22Rv1 (cell line): ENCODE data around the gene ADM5.

ENCODE experiments used
- ZFX ChIP-seq: fragments of 450-650 bp; IDR thresholded peaks from 2 replicates; pipeline ENCODE4 v1.6.1; 2017; ENCODE audit warnings: antibody characterized with exemption, borderline replicate concordance
- TF ChIP-seq, protein P1 (sequence below): fragments of 450-650 bp; IDR thresholded peaks from 2 replicates; pipeline ENCODE4 v1.5.1; 2017; ENCODE audit warnings: mild to moderate bottlenecking

GRCh38 chr19:49696865-49697264 is 7.5 kb downstream of the ADM5 start:
- TF ChIP-seq, protein P1, sequence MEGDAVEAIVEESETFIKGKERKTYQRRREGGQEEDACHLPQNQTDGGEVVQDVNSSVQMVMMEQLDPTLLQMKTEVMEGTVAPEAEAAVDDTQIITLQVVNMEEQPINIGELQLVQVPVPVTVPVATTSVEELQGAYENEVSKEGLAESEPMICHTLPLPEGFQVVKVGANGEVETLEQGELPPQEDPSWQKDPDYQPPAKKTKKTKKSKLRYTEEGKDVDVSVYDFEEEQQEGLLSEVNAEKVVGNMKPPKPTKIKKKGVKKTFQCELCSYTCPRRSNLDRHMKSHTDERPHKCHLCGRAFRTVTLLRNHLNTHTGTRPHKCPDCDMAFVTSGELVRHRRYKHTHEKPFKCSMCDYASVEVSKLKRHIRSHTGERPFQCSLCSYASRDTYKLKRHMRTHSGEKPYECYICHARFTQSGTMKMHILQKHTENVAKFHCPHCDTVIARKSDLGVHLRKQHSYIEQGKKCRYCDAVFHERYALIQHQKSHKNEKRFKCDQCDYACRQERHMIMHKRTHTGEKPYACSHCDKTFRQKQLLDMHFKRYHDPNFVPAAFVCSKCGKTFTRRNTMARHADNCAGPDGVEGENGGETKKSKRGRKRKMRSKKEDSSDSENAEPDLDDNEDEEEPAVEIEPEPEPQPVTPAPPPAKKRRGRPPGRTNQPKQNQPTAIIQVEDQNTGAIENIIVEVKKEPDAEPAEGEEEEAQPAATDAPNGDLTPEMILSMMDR = no peak
- no peak for TF ChIP-seq ZFX
